HG03439 (cell line): Measurements from ENCODE around the gene ZNF385B.

Experiments
- ATAC-seq: cut with Tn5 transposase; IDR thresholded peaks from one replicate; pipeline ENCODE4 v1.9.1; 2021; ENCODE audit warnings: mild to moderate bottlenecking, moderate library complexity; ENCODE audit not compliant: unreplicated experiment

The ZNF385B gene

DNA sequence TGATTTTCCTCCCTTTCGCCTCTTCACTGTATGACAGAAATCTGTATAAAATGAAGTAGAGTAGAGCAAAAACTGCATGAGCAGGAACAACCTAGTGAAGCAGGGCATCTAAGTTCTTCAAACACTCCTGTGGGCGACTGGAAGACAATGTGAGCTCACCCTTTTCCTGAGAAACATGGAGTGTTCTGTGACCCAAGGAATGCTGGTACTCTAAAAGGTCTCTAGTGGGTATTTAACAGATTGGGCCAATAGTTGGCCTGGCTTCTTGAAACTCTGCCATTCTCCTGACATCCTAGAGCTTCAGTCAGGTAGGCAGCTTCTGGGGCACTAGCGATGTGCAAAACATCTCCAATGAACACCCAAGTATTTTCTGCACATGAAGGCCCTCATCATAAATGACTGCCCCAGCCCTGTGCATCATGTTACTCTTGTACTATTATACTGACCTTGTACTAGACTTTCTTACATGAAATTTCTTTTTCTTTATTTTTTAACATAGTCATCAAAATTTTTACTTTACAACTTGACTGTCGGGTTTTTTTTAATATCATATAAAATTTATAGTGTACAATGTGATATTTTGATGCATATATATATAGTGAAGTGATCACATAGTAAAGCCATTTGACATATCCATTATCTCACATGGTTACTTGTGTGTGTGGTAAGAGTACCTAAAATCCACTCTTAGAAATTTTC is 302.2 kb downstream of the ZNF385B start:
- ATAC-seq = no peak

DNA sequence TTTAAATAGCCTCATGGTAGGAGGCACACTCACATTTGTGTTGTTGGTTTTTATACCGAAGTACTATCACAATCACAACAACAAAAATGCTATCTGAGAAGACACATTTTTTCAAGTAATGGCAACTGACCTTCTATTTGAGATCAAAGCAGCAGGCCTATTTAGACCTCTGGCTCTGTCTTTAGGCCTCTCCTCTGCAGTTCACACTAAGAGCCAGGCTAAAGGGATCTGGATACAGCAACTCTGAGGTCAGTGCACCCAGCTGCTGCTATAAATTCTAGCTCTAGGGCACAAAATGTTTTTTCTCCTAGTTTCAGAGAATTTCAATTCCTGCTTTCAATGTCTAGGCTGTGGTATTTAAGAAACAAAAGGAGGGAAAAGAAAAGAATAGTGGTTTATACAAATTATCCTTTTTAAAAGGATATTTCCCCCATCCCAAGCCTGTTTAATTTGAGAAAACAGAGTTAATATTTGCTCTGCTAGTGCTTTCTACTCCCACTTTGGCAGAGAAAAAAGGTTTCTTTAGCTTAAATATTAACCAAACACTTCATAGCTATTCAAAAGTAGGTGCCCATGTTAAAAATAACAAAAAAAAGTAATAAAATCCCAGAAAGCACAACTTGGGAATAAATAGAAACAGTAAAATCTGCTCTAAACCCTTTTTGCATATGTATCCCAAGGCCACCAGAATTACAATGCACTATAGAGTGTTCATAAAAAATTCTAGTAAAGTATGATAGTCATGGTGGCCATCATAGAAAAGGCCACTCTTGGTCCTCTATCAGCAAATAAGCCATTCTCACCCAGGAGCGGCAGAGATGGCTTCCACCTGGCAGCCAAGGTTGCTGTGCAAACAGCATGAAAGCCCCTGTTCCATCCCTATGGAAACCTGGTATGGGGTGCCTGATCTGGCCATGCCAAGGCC is 303.1 kb downstream of the ZNF385B start:
- ATAC-seq = no peak

DNA sequence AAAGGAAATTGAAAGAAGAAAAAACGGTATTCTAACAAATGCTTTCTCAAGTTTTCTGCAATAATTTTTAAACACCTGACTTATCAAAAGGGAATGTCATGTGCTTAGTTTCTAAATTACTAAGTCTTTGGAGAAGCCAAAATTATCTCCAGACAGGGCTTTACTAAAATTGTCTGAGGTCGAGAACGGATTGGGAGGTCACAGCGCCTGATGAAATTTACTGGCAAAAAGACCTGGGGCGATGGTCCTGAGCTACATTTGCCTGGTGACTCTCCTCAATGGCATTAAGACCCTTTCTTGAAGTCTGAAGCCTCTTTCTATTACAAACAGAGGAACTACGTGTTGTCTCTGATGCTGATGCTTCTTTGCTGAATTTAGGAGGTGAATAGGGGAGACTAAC is 305.0 kb downstream of the ZNF385B start:
- no peak for ATAC-seq

GRCh38 chr2:179555691-179556283 is 305.6 kb downstream of the ZNF385B start:
- no peak for ATAC-seq

- ATAC-seq = no peak
These were observed 306.6 kb downstream of the ZNF385B start for GRCh38 chr2:179554639-179555386.

GRCh38 chr2:179553382-179553781 is 308.0 kb downstream of the ZNF385B start:
- ATAC-seq = no peak

GRCh38 chr2:179551539-179552045 is 309.8 kb downstream of the ZNF385B start:
- ATAC-seq = no peak

DNA sequence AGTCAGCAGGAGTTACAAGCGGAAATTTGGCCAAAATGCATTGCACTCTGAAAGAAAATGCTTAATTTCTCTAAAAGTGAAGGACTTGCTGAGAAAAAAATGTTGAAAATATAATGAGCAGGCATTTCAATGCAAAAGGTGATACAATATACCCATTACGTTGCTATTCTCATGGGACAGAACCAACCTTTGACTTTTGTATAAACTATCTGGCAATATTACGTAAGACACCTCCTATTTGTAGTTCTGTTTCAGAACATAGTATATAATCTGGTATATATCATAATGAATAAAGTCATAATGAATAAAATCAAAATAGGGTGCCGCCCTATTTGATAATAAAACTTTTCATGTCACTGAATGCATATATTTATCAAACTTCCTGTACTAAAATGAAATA is 310.6 kb downstream of the ZNF385B start:
- no peak for ATAC-seq

- ATAC-seq = no peak
These were observed 311.2 kb downstream of the ZNF385B start for GRCh38 chr2:179550214-179550613.

DNA sequence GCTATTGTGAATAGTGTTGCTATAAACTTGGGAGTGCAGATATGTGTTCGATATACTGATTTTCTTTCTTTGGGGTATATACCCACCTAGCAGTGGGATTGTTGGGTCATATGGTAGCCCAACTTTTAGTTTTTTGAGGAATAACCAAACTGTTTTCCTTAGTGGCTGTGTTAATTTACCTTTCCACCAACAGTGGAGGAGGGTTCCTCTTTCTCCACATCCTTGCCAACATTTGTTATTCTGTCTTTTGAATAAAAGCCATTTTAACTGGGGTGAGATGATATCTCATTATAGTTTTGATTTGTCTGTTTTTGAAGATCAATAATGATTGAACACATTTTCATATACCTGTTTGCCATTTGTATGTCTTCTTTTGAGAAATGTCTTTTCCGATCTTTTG is 314.8 kb downstream of the ZNF385B start:
- ATAC-seq = no peak

DNA sequence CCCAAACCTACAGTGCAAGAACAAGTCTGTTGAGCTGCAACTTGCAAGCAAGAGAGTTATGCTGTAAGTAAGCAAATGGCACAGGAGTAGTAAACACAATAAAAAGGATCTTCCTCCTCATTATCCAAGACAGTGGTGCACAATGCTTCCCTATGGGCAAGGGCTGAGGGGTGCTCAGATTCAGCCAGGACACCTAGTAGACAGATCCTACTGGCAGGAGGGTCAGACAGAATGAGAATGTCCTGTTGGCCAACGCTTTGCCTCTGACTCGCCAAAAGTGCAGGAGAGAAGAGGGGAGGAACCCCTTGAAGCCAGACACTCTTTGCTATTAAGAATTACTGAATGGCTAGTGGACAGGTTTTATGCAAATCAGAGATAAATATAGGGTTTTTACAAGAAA is 316.4 kb downstream of the ZNF385B start:
- no peak for ATAC-seq

DNA sequence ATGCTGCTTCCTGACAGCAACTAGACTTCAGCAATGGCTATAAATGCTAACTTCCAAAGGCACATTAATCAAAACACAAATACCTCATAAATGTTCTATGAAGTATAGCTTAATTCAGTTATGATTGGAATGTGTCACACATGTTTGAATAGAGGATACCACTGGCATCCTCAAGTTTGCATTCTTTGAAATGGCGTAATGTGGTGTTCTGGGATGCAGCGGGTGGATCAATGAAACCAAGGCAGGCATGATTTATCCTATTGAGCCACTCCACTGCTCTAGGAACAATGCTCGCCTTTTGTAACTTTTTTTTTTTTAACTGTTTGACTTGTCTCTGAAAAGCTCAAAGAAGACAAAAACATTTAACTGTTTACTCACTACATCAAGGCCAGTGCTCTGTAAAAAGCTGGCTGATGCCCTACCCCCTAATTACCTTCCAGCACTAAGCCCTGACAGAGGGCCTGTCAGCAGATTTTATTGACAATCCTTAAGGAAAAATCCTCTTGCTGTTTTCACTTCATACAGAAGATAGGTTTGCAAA is 318.0 kb downstream of the ZNF385B start:
- no peak for ATAC-seq

- ATAC-seq = no peak
These were observed 319.8 kb downstream of the ZNF385B start for GRCh38 chr2:179541586-179541985.

DNA sequence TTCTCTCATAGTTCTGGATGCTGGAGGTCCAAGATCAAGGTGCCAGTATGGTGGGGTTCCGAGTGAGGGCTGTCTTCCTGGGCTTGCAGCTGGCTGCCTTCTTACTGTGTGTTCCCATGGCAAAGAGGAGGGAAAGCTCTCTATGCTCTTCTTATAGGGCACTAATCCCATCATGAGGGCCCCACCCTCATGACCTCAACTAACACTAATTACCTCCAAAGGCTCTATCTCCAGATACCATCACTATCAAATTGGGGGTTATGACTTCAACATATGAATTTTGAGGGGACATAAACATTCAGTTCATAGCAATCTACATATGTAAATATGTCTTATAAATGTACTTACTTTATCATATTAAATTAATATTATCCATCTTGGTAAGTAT is 322.3 kb downstream of the ZNF385B start:
- ATAC-seq = no peak

DNA sequence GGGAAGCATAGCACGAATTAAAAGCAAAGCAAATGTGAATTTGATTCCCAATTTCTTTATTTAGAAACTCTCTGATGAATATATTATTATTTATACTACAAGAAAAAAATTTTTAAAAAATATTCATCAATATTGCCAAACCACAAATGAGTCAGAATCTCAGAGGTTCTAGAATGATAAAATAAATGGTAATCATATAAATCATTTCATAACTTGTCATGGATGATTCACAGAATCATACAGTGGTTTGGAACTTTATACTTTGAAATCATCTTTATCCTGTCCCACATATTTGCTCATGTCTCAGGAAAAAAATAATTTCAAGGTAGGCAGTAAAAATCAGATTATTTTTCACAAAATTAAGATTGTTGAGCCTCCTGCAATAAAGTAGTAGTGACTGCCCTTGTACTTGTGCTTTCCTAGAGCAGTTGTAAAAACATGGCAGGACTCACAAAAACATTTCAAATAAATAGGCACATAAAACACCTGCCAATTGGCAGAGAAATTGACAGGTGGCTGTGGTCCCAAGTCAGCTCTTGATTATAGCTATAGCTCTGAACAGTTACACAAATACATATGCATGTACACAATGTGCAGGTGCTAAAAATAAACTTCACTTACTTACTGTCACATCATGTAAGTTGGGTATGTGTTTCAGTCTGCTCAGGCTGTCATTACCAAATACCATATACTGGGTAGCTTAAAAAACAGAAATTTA is 322.8 kb downstream of the ZNF385B start:
- ATAC-seq = no peak

DNA sequence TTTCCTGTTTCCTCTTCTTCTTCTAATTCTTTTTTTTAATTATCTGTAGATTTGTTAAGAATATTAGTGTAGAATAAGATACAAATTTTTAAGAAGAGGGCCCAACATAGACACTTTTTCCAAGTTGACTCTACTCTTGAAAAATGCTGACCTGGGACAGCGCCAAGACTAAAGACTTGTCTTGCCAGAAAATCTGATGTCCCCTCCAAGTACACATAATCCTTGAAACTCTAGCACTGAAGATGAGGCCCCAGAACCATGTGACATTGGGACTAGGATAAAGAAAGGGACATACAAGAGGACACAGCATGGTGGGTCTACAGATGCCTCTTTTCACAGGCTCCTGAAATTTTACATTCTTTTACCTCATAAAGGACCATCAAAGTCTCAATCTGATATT is 325.2 kb downstream of the ZNF385B start:
- ATAC-seq = no peak

DNA sequence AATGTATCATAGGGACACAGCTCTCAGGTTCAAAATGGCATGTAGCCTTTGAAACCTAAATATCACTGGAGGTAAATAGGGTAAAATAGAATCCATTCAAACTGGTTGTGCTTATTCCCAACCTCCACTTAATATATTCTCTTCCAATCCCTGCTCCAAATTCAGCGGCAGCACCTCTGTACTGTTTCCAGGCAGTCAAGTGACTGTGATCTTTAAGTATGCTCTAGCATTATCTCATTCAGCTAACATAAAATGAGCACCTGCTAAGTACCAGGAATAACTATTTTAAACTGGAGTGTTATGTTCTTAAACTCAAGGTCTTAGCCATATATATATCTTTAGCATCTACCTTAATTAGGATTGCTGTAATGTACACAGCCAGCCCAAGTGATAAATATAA is 327.5 kb downstream of the ZNF385B start:
- no peak for ATAC-seq

DNA sequence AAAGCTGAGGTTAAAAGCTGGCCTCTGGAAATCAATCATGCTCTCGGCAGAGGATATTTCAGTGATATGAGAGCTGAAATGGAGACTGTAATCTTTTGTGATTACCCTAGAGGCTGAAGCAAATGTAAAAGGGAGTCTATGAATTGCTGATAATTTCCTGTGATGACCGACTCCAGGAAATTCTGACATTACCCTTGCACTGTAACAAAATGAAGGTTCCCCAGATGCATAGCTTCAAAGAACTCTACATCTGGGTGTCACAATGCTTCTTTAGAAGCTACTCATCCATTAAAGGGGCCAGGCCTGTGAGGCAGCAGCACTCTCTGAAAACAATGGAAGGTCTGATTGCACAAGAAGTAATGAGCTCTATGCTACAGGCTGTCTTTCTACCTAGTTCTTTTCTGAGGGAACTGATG is 328.5 kb downstream of the ZNF385B start:
- ATAC-seq = no peak

- ATAC-seq = no peak
These were observed 332.8 kb downstream of the ZNF385B start for GRCh38 chr2:179528576-179529069.

DNA sequence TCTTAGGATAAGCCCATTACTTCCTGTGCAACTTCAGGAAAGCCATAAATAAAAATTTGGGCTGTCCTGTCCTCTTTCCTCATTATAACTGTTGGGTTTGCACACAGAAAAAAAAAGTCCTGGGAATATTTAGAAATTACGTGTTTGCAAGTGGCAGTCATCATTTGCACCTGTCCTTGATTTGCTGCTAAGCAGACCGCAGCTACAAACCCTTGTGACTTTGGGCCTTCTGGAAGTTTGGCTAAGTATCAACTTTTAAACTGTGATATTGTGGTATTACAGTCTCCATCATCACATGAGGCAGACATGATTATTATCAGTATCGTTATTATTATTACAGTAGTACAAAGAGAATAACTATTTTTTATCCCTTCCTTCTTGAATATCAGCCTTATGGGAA is 336.1 kb downstream of the ZNF385B start:
- ATAC-seq = no peak
